Measurements from ENCODE around the gene SYTL3.

GRCh38 chr6:158667360-158667981, 17.6 kb downstream of the SYTL3 start:
- TF ChIP-seq POLR2A (IDR thresholded peaks at IDR 0.05): no peak
- TF ChIP-seq, protein P1, sequence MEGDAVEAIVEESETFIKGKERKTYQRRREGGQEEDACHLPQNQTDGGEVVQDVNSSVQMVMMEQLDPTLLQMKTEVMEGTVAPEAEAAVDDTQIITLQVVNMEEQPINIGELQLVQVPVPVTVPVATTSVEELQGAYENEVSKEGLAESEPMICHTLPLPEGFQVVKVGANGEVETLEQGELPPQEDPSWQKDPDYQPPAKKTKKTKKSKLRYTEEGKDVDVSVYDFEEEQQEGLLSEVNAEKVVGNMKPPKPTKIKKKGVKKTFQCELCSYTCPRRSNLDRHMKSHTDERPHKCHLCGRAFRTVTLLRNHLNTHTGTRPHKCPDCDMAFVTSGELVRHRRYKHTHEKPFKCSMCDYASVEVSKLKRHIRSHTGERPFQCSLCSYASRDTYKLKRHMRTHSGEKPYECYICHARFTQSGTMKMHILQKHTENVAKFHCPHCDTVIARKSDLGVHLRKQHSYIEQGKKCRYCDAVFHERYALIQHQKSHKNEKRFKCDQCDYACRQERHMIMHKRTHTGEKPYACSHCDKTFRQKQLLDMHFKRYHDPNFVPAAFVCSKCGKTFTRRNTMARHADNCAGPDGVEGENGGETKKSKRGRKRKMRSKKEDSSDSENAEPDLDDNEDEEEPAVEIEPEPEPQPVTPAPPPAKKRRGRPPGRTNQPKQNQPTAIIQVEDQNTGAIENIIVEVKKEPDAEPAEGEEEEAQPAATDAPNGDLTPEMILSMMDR (IDR thresholded peaks at IDR 0.05): no peak

Data from lower leg skin (tissue), 3 donors.